NCI-H1105 (cell line): Measurements from ENCODE around the gene DPP7.

Source experiments
- DNase-seq: peaks from one replicate; lab custom pipeline; 2025; lab: John Stamatoyannopoulos, UW

The DPP7 gene

DNA sequence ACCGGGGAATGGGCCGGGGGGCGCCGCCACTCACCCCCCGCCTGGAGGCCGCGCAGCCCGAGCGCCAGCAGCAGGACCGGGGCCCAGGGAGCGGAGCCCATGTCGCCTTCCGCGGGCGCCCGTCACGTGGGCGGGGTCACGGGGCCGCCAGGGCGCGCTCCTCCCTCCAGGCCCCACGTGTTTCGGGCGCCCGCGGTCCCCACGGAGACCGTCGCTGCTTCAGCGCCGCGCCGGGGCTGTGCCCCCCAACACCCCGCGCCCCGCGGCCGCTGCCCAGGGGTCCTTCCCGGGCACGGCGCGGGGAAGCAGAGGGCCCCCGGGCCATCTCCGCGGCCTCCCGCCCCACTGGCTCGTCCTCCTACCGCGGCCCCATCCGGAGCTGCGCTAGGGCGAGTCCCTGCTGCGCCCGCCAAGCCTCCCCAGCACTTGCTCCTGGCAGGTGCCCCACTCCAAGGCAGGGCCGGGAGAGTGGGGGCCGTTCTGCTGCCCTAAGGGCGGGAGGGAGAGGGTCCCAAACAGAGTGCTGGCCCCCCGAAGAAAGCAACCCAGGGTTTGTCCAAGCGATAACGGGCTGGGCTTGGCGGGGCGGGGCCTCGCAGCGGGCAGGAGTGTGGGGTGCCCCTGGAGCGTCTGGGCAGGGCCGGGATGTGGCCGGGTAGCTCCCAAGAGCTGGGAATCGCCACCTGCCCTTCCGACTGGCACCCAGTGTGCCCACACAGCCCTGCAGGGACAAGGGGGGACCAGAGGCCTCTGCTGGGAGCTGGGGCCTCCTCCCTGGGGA is at the start of gene DPP7:
TSS of gene DPP7 (minus strand) at position 121 of the 781 bp plus-strand sequence. CDS start at position 101, 20 bp downstream.
- DNase-seq: peak; percentile 46

DNA sequence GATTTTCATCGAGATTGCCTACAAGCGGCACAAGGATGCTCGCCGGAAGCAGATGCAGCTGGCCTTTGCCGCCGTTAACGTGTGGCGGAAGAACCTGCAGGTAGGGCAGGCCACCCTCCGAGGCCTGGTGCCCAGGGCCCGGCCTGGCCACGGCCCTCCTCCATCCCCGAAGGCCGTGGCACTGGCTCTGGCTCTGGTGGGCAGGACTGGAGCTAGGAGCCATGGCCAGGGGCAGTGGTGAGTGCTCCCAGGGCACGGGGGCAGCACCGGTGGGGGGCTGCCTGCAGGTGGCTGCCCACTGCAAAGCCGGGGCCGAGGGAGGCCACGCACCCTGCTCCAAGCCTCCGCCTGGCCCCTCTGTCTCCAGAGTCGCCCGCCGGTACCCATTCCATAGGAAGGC is 49.3 kb upstream of the DPP7 start:
- no peak for DNase-seq

DNA sequence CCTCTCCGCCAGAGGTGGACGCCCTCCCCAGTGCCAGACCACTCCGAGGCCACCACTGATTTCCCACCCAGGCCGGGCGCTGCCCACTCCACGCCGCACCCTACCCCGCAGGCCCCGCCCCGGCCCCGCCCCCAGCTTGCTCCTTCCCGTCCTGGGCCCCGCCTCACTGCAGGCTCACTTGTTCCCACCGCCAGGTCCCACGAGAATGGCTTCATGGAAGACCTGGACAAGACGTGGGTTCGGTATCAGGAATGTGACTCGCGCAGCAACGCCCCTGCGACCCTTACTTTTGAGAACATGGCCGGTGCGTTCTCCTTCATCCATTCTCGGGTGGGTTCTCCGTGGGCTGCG is 48.8 kb upstream of the DPP7 start:
- DNase-seq: no peak

DNA sequence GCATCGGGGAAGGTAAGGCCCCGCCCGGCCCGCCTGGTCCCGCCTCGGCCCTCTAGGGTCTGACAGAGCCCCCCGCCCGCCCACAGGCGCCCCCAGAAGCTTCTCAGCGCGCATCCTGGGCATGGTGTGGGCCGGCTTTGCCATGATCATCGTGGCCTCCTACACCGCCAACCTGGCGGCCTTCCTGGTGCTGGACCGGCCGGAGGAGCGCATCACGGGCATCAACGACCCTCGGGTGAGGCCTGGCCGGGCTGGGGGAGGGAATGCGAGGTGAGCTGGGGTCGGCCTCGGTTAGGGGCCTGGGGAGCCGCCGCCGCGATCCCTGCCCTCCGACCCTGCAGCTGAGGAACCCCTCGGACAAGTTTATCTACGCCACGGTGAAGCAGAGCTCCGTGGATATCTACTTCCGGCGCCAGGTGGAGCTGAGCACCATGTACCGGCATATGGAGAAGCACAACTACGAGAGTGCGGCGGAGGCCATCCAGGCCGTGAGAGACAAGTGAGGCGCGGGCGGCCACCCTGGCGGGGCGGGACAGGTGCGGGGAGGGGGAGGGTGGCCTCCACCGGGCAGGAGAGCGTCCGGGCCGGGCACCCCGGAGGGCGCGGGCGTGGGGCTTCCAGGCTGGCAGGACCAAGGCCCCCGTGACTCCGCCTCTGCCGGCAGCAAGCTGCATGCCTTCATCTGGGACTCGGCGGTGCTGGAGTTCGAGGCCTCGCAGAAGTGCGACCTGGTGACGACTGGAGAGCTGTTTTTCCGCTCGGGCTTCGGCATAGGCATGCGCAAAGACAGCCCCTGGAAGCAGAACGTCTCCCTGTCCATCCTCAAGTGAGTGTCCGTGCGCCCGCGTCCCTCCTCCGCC is 48.2 kb upstream of the DPP7 start:
- DNase-seq: no peak

DNA sequence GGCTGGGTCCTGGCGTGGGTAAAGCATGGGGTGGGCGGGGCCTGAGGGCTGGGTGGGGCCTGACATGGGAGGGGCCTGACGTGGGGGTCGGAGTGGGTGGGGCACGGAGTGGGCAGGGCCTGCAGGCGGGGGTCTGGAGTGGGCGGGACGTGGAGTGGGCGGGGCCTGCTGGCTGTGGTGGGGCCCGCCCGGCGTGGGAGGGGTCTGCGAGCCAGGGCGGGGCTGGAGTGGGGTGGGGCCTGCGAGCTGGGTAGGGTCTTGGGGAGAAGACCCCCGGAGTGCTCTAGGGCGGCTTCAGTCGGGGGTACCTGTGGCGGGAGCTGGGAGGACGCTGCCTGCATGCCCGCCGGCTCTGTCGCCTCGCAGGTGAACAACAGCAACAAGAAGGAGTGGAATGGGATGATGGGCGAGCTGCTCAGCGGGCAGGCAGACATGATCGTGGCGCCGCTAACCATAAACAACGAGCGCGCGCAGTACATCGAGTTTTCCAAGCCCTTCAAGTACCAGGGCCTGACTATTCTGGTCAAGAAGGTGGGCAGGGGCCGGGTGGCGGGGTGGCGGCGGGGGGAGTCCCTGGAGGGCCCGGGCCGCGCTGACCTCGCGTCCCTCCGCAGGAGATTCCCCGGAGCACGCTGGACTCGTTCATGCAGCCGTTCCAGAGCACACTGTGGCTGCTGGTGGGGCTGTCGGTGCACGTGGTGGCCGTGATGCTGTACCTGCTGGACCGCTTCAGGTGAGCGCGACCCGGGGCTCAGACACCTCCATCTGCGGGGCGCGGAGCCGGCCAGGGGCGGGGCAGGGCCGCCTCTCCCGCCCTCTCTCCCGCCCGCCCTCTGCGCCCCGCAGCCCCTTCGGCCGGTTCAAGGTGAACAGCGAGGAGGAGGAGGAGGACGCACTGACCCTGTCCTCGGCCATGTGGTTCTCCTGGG is 47.3 kb upstream of the DPP7 start:
- peak; percentile 85 for DNase-seq

DNA sequence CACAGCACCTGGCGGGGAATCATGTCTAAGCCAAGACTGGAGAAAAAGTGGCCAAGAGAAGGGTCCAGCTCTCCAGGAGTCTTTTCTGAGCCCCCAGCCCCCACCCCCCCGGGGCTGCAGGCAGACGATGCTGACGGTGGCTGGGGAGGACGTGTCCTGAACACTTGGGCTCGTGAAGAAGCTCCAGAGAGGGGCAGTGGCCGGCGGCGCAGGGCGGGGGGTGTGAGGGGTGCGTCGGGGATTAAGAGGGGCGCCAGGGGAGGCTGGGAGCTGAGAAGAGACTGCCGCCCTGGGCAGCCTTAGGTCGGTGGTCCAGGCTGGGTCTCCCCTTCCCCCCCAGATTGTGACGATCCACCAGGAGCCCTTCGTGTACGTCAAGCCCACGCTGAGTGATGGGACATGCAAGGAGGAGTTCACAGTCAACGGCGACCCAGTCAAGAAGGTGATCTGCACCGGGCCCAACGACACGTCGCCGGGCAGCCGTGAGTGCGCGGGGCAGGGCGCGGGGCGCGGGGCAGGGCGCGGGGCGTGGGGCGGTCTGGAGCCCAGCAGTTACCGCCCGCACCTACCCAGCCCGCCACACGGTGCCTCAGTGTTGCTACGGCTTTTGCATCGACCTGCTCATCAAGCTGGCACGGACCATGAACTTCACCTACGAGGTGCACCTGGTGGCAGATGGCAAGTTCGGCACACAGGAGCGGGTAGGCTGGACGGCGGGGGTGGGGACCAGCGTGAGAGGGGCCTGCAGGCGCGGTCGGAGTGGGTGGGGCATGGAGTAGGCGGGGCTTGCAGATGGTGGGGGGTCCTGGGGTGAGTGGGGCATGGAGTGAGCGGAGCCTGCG is 46.4 kb upstream of the DPP7 start:
- peak; percentile 85 for DNase-seq

DNA sequence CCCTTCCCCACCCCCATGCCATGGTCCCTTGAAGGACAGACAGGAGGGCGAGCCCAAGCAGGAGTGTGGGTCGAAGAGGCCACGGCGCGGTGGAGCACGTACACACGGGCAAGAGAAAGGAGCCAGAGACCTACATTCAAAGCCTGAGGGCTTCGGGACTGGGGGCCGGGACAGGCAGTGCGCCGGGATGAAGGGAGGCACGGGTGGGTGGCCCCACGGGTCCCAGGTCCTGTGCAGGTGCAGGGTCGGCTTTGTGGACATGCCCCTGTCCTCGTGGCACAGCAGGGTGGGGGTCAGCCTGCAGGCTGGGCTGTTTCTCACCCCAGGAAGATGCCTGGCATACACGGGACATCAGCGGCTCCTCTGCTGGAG is 45.5 kb upstream of the DPP7 start:
- no peak for DNase-seq

DNA sequence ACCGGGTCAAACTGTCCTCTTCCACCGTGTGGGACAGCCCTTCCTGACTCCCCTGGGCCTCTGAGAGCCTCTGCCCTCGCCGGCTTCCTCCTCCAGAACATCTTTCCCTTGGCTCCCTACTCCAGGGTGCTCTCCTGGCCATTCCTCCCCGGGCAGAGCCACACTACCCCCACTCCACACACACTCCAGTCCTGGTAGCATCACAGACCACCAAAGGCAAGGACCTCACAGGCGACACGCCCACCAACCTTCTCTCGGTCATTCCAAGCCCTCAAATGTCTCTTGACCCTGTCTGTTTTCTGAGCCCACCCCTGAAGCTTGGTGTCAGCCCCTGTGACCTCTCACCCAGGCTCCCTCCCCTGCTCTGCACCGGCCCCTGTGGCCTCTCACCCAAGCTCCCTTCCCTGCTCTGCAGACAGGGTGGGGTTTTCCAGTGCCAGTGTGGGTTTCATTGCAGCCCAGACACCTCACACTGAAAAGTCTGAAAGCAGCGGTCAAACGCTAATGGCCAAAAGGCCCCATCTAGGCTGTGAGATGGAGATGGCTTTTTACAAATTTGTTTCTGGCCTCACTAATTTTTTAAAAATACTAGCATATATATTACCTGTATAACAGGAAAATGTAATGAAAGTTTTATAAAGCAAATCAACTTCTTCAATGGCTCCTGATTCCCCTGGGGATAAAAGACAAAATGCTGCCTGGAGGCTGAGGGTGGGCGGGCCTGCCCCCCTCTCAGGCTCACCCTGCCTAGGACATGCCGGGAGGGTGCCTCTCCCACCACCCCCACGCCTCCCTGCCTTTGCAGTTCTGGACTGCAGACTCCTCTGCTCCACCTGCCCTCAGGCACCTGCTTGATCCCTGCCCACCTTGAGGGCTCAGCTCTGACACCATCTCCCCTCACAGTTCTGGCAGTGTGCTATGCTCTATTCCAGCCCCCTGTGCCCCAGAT is 44.8 kb upstream of the DPP7 start:
- DNase-seq: no peak

DNA sequence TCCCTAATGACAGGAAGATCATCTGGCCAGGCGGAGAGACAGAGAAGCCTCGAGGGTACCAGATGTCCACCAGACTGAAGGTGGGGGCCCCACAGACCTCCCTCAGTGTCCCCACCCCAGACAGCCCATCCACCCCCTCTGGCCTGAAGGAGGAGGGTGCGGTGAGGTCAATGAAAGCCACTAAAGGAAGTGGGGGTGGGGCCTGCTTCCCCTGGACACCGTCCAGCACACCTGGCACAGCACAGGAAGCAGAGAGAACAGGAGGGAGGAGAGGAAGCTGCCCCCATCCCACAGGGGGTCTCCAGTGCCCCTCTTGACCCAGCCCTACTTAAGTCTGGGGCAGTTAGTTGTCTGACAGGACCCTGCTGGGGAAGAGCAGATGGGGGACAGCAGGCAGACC is 44.1 kb upstream of the DPP7 start:
- DNase-seq: no peak

DNA sequence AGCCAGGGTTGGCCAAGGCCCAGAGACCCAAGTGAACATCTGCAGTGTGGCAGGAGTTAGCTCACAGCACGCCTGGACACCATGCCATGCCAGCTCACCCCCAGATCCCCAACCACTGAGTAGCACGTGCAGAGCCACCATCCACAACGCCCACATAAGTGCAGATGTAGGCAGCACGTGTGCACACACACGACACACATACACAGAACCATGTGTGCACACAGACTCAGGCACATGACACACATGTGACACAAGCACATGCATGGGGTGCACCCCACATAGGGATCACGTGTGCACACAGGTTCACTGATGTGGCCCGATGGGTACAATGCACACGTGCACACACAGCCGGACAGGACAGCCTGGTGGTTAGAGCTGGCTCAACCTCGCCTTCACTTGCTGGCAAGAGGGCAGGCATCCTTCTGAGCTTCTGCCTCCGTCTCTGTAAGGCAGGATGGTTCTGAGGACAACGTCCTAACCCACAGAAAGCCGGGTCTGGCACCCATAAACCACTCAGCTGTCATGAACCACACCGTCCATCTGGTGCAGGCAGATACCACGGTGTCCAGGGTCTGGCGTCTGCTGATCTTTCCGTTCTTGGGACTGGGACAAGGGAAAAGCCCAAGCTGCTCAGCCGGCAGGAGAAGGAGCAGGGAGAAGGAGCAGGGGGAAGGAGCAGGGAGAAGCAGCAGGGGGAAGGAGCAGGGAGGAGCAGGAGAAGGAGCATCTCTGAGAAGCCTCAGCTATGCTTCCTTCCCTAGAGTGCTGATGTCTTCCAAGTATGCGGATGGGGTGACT is 43.3 kb upstream of the DPP7 start:
- DNase-seq: no peak

DNA sequence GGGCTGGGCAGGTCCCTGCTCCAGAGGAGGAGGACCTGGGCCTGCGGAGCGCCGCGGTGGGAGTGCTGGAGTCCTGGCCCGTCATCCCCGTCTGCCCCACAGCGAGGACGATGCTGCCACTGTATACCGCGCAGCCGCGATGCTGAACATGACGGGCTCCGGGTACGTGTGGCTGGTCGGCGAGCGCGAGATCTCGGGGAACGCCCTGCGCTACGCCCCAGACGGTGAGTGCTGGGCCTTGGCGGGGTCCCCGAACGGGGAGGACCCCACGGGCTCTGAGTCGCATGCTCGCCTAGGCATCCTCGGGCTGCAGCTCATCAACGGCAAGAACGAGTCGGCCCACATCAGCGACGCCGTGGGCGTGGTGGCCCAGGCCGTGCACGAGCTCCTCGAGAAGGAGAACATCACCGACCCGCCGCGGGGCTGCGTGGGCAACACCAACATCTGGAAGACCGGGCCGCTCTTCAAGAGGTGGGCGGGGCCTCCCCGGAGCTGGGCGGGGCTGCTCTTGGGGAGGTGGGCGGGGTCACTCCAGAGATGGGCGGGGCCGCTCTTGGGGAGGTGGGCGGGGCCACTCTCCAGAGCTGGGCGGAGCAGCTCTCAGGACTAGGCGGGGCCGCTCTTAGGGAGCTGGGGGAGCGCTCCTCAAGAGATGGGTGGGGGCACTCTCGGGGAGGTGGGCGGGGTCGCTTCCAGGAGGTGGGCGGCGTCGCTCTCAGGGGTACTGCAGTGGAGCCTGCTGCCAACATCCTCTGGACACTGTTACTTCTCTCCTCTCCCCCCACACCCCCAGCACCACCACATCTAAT is 42.2 kb upstream of the DPP7 start:
- no peak for DNase-seq

DNA sequence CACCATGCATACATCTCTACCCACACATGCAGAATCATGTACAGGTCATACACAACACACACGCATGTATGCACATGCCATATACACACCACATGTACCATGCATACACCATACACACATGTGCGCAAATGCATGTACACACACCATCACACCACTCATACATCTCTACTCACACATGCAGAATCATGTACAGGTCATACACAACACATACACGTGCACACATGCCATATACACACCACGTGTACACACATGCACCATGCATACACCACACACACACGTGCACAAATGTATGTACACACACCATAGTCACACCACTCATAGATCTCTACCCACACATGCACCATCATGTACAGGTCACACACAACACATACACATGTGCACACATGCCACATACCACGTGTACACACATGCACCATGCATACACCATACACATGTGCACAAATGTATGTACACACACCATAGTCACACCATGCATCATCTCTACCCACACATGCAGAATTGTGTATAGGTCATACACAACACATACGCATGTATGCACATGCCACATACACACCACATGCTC is 38.4 kb upstream of the DPP7 start:
- DNase-seq: no peak

DNA sequence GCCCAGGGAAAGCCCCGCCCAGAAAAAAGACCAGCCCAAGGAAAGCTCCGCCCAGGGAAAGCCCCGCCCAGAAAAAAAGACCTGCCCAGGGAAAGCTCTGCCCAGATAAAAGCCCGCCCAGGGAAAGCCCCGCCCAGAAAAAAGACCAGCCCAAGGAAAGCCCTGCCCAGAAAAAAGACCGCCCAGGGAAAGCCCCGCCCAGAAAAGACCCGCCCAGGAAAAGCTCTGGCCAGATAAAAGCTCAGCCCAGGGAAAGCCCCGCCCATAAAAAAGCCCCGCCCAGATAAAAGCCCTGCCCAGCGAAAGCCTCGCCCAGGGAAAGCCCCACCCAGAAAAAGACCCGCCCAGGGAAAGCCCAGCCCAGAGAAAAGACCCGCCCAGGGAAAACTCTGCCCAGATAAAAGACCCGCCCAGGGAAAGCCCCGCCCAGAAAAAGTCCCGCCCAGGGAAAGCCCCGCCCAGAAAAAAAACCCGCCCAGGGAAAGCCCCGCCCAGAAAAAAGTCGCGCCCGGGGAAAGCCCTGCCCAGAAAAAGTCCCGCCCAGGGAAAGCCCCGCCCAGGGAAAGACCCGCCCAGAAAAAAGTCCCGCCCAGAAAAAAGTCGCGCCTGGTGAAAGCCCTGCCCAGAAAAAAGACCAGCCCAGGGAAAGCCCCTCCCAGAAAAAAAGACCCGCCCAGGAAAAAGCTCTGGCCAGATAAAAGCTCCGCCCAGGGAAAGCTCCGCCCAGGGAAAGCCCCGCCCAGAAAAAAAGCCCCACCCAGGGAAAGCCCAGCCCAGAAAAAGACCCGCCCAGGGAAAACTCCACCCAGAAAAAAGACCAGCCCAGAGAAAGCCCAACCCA is 36.3 kb upstream of the DPP7 start:
- no peak for DNase-seq

DNA sequence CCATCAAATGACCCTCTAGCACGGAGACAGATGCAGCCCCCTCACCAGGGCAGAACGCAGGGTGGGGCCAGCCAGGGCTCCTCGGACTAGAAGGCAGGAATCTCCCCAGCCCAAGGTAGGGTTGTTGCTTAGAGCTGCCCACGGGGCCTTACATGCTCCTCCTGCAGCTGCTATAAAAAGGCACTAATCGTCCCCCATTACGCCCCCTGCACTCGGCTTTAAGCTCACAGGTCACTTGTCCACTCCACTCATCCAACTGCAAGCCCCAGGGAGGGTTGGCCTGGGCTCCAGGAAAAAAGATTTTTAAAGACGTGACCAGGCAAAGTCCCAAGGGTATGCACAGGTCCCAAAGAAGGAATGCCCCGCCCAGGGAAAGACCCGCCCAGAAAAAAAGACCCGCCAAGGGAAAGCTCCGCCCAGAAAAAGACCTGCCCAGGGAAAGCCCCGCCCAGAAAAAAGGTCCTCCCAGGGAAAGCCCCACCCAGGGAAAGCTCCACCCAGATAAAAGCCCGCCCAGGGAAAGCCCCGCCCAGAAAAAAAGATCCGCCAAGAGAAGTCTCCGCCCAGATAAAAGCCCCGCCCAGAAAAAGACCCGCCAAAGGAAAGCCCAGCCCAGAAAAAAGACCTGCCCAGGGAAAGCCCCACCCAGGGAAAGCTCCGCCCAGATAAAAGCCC is 35.5 kb upstream of the DPP7 start:
- DNase-seq: no peak

DNA sequence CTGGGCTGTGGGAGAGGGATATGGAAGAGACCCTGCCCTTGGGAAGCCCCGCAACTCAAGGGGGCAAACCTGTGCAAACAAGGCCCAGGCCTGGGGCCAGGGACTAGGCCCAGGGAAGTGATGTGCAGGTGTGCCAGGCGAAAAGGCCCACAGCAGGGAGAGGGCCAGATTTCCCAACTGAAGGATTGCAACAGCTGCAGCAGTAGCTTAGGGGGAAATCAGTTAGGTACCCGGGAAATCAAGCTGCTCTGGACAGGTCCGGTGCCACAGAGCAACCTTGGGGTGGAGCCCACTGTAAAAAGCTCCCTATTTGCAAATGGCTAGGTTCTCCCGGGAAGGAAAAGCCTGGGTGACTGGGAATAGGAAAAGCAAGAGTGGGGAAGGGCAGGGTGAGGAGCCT is 34.8 kb upstream of the DPP7 start:
- DNase-seq: no peak

DNA sequence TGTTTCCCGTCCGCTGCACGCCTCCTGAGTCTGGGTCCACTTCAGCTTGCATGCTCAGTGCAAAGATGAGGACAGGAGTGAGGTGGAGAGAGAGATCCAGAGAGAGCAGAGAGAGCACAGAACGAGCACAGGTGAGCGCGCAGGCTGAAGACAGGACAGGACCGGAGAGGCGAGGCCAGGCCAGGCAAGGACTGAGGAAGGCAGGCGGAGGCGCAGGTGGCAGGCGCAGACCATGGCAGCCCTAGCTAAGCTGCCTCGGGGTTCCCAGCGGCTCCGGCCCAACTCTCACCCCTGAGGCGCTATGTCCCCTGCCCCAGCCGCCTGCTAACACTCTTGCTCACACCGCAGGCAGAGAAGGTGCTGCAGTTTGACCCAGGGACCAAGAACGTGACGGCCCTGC is 34.1 kb upstream of the DPP7 start:
- DNase-seq: no peak

DNA sequence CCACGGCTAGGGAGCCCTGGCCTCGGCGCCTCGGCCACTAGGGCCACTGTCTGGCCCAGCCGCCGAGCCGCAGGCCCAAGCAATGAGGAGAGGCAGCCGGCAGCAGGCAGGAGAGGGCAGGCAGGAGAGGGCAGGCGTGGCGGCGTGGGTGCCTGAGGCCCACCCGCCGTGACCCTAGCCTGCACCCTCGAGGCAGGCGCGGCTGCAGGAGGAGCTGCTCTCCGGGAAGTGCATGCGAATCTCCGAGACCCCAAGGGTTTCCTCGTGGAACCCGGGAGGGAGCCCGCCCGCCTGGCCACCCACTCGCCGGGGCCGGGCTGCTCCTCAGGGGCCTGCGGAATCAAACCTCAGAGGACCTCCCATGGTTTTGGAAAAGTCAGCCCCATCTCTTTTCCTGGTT is 33.7 kb upstream of the DPP7 start:
- no peak for DNase-seq
